MM.1S (cell line): ENCODE measurements around the gene RLN3.

Experiments
- EZH2 ChIP-seq: fragments of 300-600 bp; sonication (generic); optimal IDR thresholded peaks from 2 replicates; pipeline ENCODE3; 2017; ENCODE audit warnings: low read depth, mild to moderate bottlenecking, antibody characterized with exemption, low read length, mixed read lengths
- TF ChIP-seq, protein P1 (sequence below): fragments of 300-600 bp; sonication (generic); IDR thresholded peaks from 2 replicates; pipeline ENCODE4 v1.5.1; 2016; ENCODE audit warnings: antibody characterized with exemption, low read length, mixed read lengths

DNA sequence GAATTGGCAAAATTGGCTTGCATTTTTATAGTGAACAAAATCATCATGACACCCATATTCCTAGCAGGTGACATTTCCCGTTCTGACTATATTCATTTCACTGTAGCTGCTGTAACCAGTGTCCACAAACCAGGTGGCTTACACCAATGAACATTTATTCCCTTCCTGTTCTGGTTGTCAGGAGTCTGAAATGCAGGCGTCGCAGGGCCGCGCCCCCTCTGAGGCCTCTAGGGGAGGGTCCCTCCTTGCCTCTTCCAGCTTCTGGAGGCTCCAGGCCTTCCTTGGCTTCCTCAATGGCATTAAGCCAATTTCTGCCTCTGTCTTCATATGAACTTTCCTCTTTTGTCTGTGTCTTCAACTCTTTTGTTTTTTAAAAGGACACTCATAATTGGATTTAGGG lies 6.5 kb upstream of the RLN3 start:
- TF ChIP-seq, protein P1, sequence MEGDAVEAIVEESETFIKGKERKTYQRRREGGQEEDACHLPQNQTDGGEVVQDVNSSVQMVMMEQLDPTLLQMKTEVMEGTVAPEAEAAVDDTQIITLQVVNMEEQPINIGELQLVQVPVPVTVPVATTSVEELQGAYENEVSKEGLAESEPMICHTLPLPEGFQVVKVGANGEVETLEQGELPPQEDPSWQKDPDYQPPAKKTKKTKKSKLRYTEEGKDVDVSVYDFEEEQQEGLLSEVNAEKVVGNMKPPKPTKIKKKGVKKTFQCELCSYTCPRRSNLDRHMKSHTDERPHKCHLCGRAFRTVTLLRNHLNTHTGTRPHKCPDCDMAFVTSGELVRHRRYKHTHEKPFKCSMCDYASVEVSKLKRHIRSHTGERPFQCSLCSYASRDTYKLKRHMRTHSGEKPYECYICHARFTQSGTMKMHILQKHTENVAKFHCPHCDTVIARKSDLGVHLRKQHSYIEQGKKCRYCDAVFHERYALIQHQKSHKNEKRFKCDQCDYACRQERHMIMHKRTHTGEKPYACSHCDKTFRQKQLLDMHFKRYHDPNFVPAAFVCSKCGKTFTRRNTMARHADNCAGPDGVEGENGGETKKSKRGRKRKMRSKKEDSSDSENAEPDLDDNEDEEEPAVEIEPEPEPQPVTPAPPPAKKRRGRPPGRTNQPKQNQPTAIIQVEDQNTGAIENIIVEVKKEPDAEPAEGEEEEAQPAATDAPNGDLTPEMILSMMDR: no peak
- TF ChIP-seq EZH2: no peak
